A673 (cell line): ENCODE measurements around the gene OAS2. TPM values are rescaled to one million over a fixed set of nuclear protein-coding genes. Genes with fewer than 3 reads are reported as not detected.

Experiments used
- BruUV-seq: library from RNA; stranded (reverse); fragments of 400-500 nt; replicated peaks from 2 replicates; lab custom pipeline; 2021; lab: Mats Ljungman, UMichigan
- CTCF ChIA-PET: fragments of 300-600 bp; sonication (Branson Sonifier 250); formaldehyde crosslinking; loops from one replicate; lab custom pipeline; 2022; ENCODE audit warnings: antibody characterized with exemption; lab: Charles Lee
- POLR2A ChIA-PET: fragments of 300-600 bp; sonication (Branson Sonifier 250); formaldehyde crosslinking; loops from one replicate; lab custom pipeline; 2022; ENCODE audit warnings: antibody characterized with exemption; ENCODE audit not compliant: low non-redundant PET; lab: Charles Lee
- DNase-seq: peaks from one replicate; pipeline ENCODE4 v3.0.0-alpha.2; 2015; ENCODE audit warnings: low spot score
- H3K27ac ChIP-seq: fragments of 200-600 bp; sonication (generic); 2 replicates; pipeline ENCODE4 v1.5.1; 2016; ENCODE audit warnings: mixed run types, low read depth, mild to moderate bottlenecking, mixed read lengths, antibody characterized with exemption, low read length; ENCODE audit not compliant: poor library complexity, severe bottlenecking
- H3K27me3 ChIP-seq: fragments of 200-600 bp; sonication (generic); replicated peaks from 2 replicates; pipeline ENCODE4 v1.6.1; 2017; ENCODE audit warnings: mixed run types, low read depth, mild to moderate bottlenecking, mixed read lengths, antibody characterized with exemption, low read length; ENCODE audit not compliant: insufficient read depth, poor library complexity
- H3K36me3 ChIP-seq: fragments of 200-600 bp; sonication (generic); 2 replicates; pipeline ENCODE4 v1.6.1; 2016; ENCODE audit warnings: mixed run types, mild to moderate bottlenecking, mixed read lengths, antibody characterized with exemption, low read length; ENCODE audit not compliant: insufficient read depth, poor library complexity, severe bottlenecking
- H3K4me1 ChIP-seq: fragments of 200-600 bp; sonication (generic); 2 replicates; pipeline ENCODE4 v1.6.1; 2017; ENCODE audit warnings: mixed run types, mild to moderate bottlenecking, mixed read lengths, antibody characterized with exemption, low read length; ENCODE audit not compliant: insufficient read depth, poor library complexity, severe bottlenecking
- H3K4me3 ChIP-seq: fragments of 200-600 bp; sonication (generic); 2 replicates; pipeline ENCODE4 v1.5.1; 2016; ENCODE audit warnings: low read depth, mixed run types, mild to moderate bottlenecking, mixed read lengths, low read length; ENCODE audit not compliant: poor library complexity, severe bottlenecking
- H3K9me3 ChIP-seq: fragments of 200-600 bp; sonication (generic); 2 replicates; pipeline ENCODE4 v1.6.1; 2016; ENCODE audit warnings: mixed run types, low read depth, mild to moderate bottlenecking, mixed read lengths, antibody characterized with exemption, low read length; ENCODE audit not compliant: poor library complexity, severe bottlenecking
- CTCF ChIP-seq: fragments of 300-800, 200-600 bp; sonication (generic); conservative IDR thresholded peaks from 2 replicates; pipeline ENCODE4 v1.5.1; 2017; ENCODE audit warnings: low read depth, mild to moderate bottlenecking, antibody characterized with exemption, low read length, moderate library complexity, mixed read lengths
- EZH2 ChIP-seq: fragments of 200-600 bp; sonication (generic); IDR thresholded peaks from 2 replicates; pipeline ENCODE4 v1.6.1; 2017; ENCODE audit warnings: borderline replicate concordance, low read depth, mild to moderate bottlenecking, mixed read lengths, antibody characterized with exemption, low read length; ENCODE audit not compliant: poor library complexity, severe bottlenecking
- intact Hi-C: fragments of 100-400 bp; cut with micrococcal nuclease; formaldehyde crosslinking; loops from one replicate; pipeline ENCODE4 v1.10.0; 2022; ENCODE audit not compliant: unreplicated experiment
- total RNA-seq: library from RNA; stranded (reverse); gene quantifications from 2 replicates; pipeline ENCODE4 v1.2.3, GENCODE V29; 2021

OAS2 gene
- total RNA-seq, 1 experiment from 2014 or later = not detected

DNA sequence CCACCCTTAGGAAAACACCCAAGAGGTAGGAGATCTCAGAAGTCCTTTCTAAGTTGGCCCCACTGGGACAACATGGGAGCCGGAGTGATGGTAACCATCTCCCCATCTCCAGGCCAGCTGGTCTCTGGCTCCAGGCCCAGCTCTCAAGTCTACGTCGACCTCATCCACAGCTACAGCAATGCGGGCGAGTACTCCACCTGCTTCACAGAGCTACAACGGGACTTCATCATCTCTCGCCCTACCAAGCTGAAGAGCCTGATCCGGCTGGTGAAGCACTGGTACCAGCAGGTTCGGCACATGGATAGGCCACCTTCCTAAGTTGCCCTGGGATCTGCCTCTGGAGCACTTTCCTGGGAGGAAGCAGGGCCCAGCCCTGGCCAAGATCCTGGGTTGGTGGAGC lies 11.0 kb upstream of the OAS2 start:
- CTCF ChIA-PET = no interaction called here
- DNase-seq = no peak
- no peak overlapping the region for H3K27ac ChIP-seq
- intact Hi-C loops = no loop called here
- H3K36me3 ChIP-seq = peaks cover 5% of the 10 kb centered on the region
- no peaks in the 10 kb centered on the region for H3K27me3 ChIP-seq
- H3K4me1 ChIP-seq = no peaks in the 10 kb centered on the region
- POLR2A ChIA-PET = no interaction called here
- H3K4me3 ChIP-seq = no peak overlapping the region
- no peak for TF ChIP-seq EZH2
- no peak for TF ChIP-seq CTCF
- H3K9me3 ChIP-seq = no peaks in the 10 kb centered on the region
- BruUV-seq = no TSS peak

- no TSS peak for BruUV-seq
- POLR2A ChIA-PET = no interaction called here
Observed at GRCh38 chr12:112967858-112968257, 10.5 kb upstream of the OAS2 start.

GRCh38 chr12:112969547-112970306 lies 8.6 kb upstream of the OAS2 start:
- POLR2A ChIA-PET = no interaction called here
- CTCF ChIA-PET = no interaction called here

More at GRCh38 chr12:112967858-112968257, 10.5 kb upstream of the OAS2 start:
- no peak for DNase-seq
- no peaks in the 10 kb centered on the region for H3K36me3 ChIP-seq
- intact Hi-C loops = no loop called here
- no peak overlapping the region for H3K4me3 ChIP-seq
- H3K9me3 ChIP-seq = no peaks in the 10 kb centered on the region
- H3K27ac ChIP-seq = no peak overlapping the region
- no peaks in the 10 kb centered on the region for H3K27me3 ChIP-seq
- H3K4me1 ChIP-seq = no peaks in the 10 kb centered on the region
- TF ChIP-seq EZH2 = no peak
- TF ChIP-seq CTCF = no peak
- CTCF ChIA-PET = no interaction called here

More at GRCh38 chr12:112969547-112970306, 8.6 kb upstream of the OAS2 start:
- intact Hi-C loops = no loop called here
- no peaks in the 10 kb centered on the region for H3K9me3 ChIP-seq
- H3K27me3 ChIP-seq = no peaks in the 10 kb centered on the region
- no peak overlapping the region for H3K27ac ChIP-seq
- no peak overlapping the region for H3K4me3 ChIP-seq
- no peaks in the 10 kb centered on the region for H3K36me3 ChIP-seq
- H3K4me1 ChIP-seq = no peaks in the 10 kb centered on the region
- TF ChIP-seq CTCF = no peak
- TF ChIP-seq EZH2 = no peak
- BruUV-seq = no TSS peak
- DNase-seq = no peak
